ENCODE results near the gene NUP214.

NUP214 gene

GRCh38 chr9:131125288-131126058, at the start of gene NUP214:
Gene NUP214 (plus strand): TSS chr9:131125586. CDS start chr9:131125705, 119 bp downstream.
- in situ Hi-C loops (cut with MboI; ENCODE audit: low sequenced_read_pairs) = loop anchor here (25.0 kb wide), 1 partner anchor 1212 kb away; no protein-coding TSS in a partner anchor

DNA sequence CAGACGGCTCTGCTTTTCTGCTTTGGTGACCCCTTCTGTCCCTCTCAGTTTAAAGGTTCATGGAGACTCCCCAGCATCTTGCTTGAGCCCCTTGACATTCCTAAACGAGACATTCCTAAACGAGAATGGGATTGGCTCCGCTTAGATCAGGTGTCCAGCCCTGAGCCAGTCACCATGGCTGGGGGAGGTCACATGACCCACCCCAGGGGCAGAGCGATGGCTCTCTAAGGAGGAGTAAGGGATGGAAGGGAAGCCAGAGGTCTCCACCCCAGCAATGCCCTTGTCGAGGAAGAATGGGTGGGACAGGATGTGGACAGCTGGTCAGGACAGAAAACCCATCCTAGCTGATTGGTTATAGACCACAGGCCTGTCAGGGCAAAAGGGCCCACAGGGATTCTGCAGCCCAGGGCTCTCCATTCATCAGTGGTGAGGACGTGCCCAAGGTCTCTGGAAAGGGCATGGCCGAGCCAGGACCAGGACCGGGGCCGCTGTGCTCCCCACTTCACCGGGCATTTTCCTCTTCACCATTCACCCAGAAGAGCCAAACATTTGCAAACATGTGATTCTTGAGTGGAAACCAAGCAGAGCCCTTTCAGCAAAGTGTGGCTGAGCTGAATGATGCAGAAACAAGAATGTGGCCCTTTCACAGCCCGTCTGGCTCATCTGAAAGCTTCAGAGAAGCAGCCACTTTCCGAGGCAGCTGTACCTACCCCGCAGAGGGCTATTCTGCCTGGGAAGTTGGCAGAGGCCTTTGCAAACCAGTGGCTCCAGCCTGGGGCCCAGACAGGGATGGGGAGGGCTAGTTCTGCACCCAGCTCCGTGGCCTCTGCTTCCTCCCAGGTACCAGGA, 48.8 kb upstream of the NUP214 start:
- in situ Hi-C loops (cut with MboI; ENCODE audit: low sequenced_read_pairs) = no loop called here

- in situ Hi-C loops (cut with MboI; ENCODE audit: low sequenced_read_pairs) = no loop called here
Measured at GRCh38 chr9:131078427-131079366, 46.7 kb upstream of the NUP214 start.

DNA sequence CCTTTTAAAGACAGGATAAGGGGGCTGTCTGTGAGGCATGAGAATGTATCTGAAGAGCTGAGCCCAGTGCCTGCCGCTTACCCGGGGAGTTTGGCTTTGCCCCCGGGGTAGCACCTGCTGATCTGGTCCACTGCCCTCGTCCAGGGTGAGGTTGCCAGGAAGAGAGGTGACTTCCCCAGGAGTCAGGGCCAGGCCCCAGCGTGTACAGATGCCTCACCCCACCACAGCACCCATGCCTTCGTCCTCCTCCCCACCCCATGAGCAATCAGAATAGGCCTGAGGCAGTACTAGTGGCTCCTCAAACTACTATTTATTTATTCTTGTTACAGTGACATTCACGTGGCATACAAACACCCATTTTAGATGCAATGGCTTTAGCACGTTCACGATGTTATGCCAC, 44.8 kb upstream of the NUP214 start:
- in situ Hi-C loops (cut with MboI; ENCODE audit: low sequenced_read_pairs) = no loop called here

DNA sequence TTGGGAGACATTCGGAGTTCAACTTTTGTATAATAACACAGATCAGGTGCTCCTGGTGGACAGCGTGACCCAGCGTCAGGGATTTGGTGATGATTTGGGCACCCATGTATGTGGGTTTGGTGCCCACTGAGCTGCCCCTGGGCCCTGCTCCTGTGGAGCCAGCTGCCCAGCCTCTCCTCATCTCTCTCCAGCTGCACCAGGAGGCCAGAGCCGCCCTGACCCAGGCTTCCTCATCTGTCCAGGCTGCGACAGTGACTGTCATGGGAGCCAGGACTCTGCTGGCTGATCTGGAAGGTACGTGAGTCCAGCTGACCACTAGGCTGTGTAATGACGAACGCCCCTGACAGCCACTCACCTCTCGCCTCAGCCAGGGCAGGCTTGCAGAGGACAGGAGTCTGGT, 43.5 kb upstream of the NUP214 start:
- in situ Hi-C loops (cut with MboI; ENCODE audit: low sequenced_read_pairs) = no loop called here

DNA sequence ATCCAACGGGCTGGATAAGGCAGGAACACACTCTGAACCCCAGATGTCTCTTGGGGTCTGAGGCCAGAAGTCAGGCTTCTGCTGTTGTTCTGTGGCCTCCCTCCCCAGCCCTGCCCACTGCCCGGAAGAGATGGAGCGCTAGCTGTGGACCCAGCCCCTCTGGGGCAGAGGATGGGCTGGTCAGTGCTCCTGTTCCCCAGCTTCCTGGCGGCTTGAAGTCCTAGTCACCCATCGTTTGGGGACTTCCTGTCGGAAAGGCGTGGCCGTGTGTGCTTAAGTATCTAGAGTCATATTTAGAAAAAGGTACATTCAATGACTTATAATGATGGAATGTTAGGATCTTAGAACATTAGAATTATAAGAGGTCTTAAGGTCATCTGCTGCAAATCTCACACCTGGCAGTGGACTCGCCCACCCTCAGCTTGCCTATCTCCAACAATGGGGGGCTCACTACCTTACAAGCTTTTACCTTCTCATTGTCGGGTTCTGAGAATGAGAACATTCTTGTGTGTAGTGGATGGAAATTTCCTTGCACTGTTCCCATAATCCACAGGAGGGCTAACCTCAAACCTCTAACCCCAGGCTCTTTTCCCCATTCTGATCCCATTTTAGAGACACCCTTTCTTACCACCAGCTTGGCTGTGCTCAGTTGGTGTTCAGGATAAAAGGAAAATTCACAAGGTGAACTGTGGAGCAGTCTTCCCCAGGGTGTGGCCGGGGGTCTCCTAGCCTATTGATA, 42.4 kb upstream of the NUP214 start:
- in situ Hi-C loops (cut with MboI; ENCODE audit: low sequenced_read_pairs) = no loop called here

DNA sequence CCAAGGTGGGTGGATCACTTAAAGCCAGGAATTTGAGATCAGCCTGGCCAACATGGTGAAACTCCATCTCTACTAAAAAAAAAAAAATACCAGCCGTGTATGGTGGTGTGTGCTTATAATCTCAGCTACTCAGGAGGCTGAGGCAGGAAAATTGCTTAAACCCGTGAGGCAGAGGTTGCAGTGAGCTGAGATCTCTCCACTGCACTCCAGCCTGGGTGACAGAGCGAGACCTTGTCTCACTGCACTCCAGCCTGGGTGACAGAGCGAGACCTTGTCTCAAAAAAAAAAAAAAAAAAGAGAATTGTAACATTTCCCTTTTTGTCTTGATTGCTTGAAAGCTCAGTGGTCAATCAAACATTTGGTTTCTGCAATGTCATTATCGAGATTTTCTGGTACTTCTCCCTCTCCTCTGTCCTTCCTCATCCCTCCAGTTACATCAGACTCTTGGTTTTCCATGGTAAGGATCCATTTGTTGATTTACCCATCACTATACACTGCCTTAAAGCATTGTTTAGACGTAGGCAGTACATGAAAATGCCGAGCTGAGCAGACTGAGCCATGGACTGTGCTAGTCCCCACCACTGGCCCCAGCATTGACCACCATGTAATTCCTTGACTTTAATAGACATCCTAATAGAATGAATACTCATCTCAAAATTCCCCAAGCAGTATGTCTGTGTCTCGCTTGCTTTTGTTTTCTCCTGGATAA, 40.6 kb upstream of the NUP214 start:
- in situ Hi-C loops (cut with MboI; ENCODE audit: low sequenced_read_pairs) = no loop called here

DNA sequence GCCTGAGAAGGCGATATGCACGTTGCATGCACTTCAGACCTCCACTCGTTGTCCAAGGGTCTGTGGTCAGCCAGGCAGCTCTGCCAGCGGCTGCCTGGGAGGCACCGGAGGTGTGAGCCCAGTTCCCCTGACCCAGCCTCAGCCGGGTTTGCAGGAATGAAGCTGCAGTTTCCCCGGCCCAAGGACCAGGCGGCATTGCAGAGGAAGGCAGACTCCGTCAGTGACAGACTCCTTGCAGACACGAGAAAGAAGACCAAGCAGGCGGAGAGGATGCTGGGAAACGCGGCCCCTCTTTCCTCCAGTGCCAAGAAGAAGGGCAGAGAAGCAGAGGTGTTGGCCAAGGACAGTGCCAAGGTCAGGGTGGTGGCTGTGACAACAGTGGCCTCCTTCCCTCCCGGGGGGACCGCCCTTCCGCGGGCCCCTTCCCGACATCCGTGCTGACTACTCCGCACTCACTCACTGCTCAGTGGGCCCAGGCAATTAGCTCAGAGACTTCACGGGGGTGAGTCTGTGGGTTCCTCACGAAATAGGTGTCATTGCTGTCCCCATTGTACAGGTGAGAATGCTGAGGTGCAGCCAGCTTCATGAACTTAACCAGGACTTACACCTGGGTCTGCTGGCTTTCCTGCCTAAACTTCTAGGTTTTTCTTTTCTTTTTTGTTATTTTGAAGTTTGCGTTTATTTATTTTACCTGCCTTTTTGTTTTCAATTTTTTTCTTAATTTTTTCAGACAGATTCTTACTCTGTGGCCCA, 39.8 kb upstream of the NUP214 start:
- in situ Hi-C loops (cut with MboI; ENCODE audit: low sequenced_read_pairs) = no loop called here

DNA sequence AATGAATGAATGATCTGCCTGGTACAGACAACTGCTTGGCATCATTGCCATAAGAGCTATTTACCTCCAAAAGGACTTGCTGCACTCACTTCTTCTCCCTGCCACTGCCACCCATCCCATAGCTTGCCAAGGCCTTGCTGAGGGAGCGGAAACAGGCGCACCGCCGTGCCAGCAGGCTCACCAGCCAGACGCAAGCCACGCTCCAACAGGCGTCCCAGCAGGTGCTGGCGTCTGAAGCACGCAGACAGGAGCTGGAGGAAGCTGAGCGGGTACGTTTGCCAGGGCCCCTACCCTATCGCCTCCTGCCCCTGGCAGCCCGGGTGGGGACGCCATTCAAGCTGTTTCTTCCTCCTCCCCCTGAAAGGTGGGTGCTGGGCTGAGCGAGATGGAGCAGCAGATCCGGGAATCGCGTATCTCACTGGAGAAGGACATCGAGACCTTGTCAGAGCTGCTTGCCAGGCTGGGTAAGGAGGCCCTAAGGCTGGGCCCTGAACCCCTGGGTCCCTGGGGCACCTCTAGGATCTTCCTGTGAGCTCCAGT, 38.0 kb upstream of the NUP214 start:
- in situ Hi-C loops (cut with MboI; ENCODE audit: low sequenced_read_pairs) = no loop called here

GRCh38 chr9:131090025-131090787, 35.2 kb upstream of the NUP214 start:
- in situ Hi-C loops (cut with MboI; ENCODE audit: low sequenced_read_pairs) = no loop called here

GRCh38 chr9:131091352-131091992, 33.9 kb upstream of the NUP214 start:
- in situ Hi-C loops (cut with MboI; ENCODE audit: low sequenced_read_pairs) = no loop called here

DNA sequence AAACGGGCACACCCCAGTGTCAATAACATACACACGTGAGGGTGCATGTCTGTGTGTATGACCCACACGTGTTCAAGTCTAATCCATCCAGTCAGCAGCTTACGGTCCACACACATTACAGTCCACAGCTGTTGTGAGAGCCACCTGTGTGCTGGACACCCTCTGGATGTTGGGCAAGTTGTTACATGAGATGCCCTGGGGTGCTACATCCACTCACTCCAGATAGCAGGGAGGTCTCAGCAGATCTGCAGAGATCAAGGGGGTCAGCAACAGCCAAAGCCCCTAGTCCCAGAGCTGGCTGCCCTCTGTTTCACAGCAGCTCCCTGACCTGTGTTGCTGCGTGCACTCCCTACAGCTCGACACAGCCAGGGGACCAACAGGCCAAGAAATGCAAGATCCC, 33.4 kb upstream of the NUP214 start:
- in situ Hi-C loops (cut with MboI; ENCODE audit: low sequenced_read_pairs) = no loop called here

DNA sequence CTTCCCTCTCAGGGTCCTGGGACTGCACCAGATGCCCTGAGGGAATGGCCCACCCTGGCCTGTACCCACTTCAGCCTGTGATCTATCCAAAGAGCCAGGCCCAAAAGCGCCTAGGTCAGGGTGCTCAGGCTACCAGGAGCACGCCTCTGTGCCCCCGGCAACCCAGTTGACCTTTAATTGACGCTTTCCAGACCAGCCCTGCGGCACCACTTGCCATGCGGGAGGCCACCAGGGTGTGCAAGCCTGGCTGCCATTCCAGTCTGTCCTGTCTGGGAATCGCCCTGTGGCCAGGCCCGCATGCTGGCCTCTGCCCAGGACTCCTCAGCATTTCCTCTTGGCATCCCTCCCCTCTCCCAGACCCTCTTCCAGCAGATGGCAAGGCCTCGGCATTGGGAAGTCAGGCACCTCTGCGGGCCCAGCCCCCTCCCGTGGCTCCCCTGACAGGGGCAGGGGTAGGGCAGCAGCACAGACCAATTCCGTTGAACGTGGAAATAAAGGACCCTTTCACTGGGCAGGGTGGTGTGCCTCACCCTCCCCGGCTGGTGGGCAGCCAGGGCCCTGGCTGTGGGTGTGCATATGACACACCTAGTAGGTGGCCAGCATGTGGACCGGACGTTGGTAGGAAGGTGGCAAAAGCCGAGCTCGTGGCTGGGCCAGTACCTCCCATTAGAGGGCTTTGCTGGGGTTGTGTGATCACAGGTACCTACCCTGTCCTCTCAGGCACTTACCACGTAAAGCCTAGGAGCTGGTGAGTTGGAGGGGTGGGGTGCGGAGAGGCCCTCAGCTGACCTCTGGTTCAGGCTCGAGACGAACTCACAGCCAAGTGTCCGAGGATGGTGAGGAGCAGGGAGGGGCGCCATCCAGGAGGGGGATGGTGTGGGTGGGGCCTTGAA, 32.6 kb upstream of the NUP214 start:
- in situ Hi-C loops (cut with MboI; ENCODE audit: low sequenced_read_pairs) = no loop called here

DNA sequence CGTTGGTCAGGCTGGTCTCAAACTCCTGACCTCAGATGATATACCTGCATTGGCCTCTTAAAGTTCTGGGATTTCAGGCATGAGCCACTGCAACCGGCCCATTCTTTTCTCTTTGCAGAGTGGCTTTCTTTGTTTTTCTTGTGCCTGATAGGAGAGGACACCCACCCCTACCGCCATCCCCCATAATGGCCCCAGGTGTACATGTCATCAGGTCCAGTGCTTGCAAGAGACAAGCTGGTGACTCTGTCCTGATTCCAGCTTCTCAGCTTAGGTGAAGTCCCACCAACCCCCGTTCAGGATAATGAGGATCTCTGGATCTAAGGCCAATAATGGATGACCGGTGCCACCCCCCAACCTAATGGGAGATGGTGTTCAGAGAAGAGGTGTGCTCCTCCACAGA, 31.4 kb upstream of the NUP214 start:
- in situ Hi-C loops (cut with MboI; ENCODE audit: low sequenced_read_pairs) = no loop called here

DNA sequence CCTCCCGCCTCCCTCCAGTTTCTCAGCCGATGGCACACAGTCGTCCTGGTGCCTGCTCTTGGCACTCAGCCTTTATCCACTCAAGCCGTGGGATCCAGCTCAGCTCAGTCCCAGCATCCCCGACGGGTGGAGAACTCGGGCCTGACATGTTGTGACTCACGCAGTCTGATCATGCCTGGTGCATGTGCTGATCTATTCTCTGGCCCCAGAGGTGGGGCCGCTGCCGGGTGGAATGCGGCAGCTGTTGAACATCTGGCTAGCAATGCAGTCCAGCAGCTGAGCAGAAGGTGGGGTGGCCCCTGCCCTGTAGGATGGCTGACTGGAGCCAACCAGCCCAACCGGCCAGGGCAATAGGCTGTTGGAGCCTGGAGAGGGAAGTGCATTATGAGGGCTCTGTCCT, 30.8 kb upstream of the NUP214 start:
- in situ Hi-C loops (cut with MboI; ENCODE audit: low sequenced_read_pairs) = no loop called here

GRCh38 chr9:131095666-131096268, 29.6 kb upstream of the NUP214 start:
- in situ Hi-C loops (cut with MboI; ENCODE audit: low sequenced_read_pairs) = no loop called here

All from HL-60/S4 treated with phorbol 12-myristate 13-acetate at 8.2 ng/mL for 4 days and 3 days (cell line).